ENCODE results near the gene DNM3. TPM values are rescaled to one million over a fixed set of nuclear protein-coding genes. Genes with fewer than 3 reads are reported as not detected.
A peak's percentile ranks its signal among the peaks of the same experiment; 100 is the strongest.

The DNM3 gene
- total RNA-seq, 1 donor from 2014 or later, result 1.7 TPM

- DNase-seq, result no peak
- ATAC-seq (ENCODE audit: poor library complexity), result no peak
- intact Hi-C loops (cut with DNase I), result no loop called here
Measured at GRCh38 chr1:172340520-172340919, 499.2 kb downstream of the DNM3 start.

- ATAC-seq (ENCODE audit: poor library complexity) (no peak), DNase-seq (no peak)
- intact Hi-C loops (cut with DNase I), result no loop called here
Measured at GRCh38 chr1:172341697-172342096, 500.4 kb downstream of the DNM3 start.

- no peak for DNase-seq
- intact Hi-C loops (cut with DNase I), result no loop called here
Measured at GRCh38 chr1:172342584-172343239, 501.4 kb downstream of the DNM3 start.

GRCh38 chr1:172343240-172344160 lies 502.2 kb downstream of the DNM3 start:
- ATAC-seq (ENCODE audit: poor library complexity) (peak; percentile 61), DNase-seq (no peak)
- intact Hi-C loops (cut with DNase I), result no loop called here

More at GRCh38 chr1:172342584-172343239, 501.4 kb downstream of the DNM3 start:
- ATAC-seq (ENCODE audit: poor library complexity), result no peak

- no peak for ATAC-seq (ENCODE audit: poor library complexity)
- intact Hi-C loops (cut with DNase I), result no loop called here
- no peak for DNase-seq
Measured at GRCh38 chr1:172344444-172344843, 503.1 kb downstream of the DNM3 start.

- intact Hi-C loops (cut with DNase I), result no loop called here
- no peak for DNase-seq
Measured at GRCh38 chr1:172345077-172345476, 503.8 kb downstream of the DNM3 start.

GRCh38 chr1:172347416-172347815 lies 506.1 kb downstream of the DNM3 start:
- intact Hi-C loops (cut with DNase I), result no loop called here
- DNase-seq, result no peak
- ATAC-seq (ENCODE audit: poor library complexity), result no peak

More at GRCh38 chr1:172345077-172345476, 503.8 kb downstream of the DNM3 start:
- no peak for ATAC-seq (ENCODE audit: poor library complexity)

- intact Hi-C loops (cut with DNase I), result no loop called here
- DNase-seq, result no peak
- no peak for ATAC-seq (ENCODE audit: poor library complexity)
Measured at GRCh38 chr1:172350856-172351255, 509.6 kb downstream of the DNM3 start.

- DNase-seq (no peak), ATAC-seq (ENCODE audit: poor library complexity) (peak; percentile 52)
- intact Hi-C loops (cut with DNase I), result no loop called here
Measured at GRCh38 chr1:172351346-172351745, 510.0 kb downstream of the DNM3 start.

GRCh38 chr1:172351754-172352161 lies 510.5 kb downstream of the DNM3 start:
- no peak for DNase-seq
- intact Hi-C loops (cut with DNase I), result no loop called here
- ATAC-seq (ENCODE audit: poor library complexity), result no peak

- ATAC-seq (ENCODE audit: poor library complexity) (no peak), DNase-seq (no peak)
- intact Hi-C loops (cut with DNase I), result no loop called here
Measured at GRCh38 chr1:172352435-172352834, 511.1 kb downstream of the DNM3 start.

GRCh38 chr1:172354291-172355274 lies 513.3 kb downstream of the DNM3 start:
- DNase-seq (no peak), ATAC-seq (ENCODE audit: poor library complexity) (no peak)
- intact Hi-C loops (cut with DNase I), result no loop called here

GRCh38 chr1:172356620-172357019 lies 515.3 kb downstream of the DNM3 start:
- DNase-seq (no peak), ATAC-seq (ENCODE audit: poor library complexity) (no peak)
- intact Hi-C loops (cut with DNase I), result no loop called here

GRCh38 chr1:172357753-172358385 lies 516.6 kb downstream of the DNM3 start:
- intact Hi-C loops (cut with DNase I), result no loop called here
- DNase-seq (no peak), ATAC-seq (ENCODE audit: poor library complexity) (no peak)

GRCh38 chr1:172359491-172359999 lies 518.2 kb downstream of the DNM3 start:
- intact Hi-C loops (cut with DNase I), result no loop called here
- ATAC-seq (ENCODE audit: poor library complexity) (no peak), DNase-seq (no peak)

GRCh38 chr1:172360511-172360910 lies 519.2 kb downstream of the DNM3 start:
- no peak for DNase-seq
- no peak for ATAC-seq (ENCODE audit: poor library complexity)
- intact Hi-C loops (cut with DNase I), result no loop called here

GRCh38 chr1:172360985-172361384 lies 519.7 kb downstream of the DNM3 start:
- ATAC-seq (ENCODE audit: poor library complexity) (no peak), DNase-seq (no peak)
- intact Hi-C loops (cut with DNase I), result no loop called here

- ATAC-seq (ENCODE audit: poor library complexity), result no peak
- no peak for DNase-seq
- intact Hi-C loops (cut with DNase I), result no loop called here
Measured at GRCh38 chr1:172363852-172364251, 522.6 kb downstream of the DNM3 start.
